Activated naive CD4-positive, alpha-beta T cell treated with anti-CD3 and anti-CD28 coated beads for 36 hours (primary cell): Measurements from ENCODE around the gene RHBDL2. TPM values are rescaled to one million over a fixed set of nuclear protein-coding genes. Genes with fewer than 3 reads are reported as not detected.
"Not testable (repeated sequence)": the region's sequence is repeated elsewhere in the genome, so short reads cannot be mapped to it uniquely, and the experiment has no call there.

Experiments used
- CTCF ChIA-PET: fragments of 350-600 bp; sonication (Branson Sonifier 250); formaldehyde crosslinking; loops from one replicate; lab custom pipeline; 2021; ENCODE audit warnings: antibody characterized with exemption; lab: Charles Lee
- DNase-seq: peaks from one replicate; pipeline ENCODE4 v3.0.0-alpha.2; 2020
- H3K27ac Mint-ChIP-seq: one replicate; pipeline ENCODE4 v1.8.0; 2021; ENCODE audit warnings: mild to moderate bottlenecking, mixed read lengths
- H3K27me3 Mint-ChIP-seq: one replicate; pipeline ENCODE4 v1.8.0; 2021; ENCODE audit warnings: low read depth, mixed read lengths
- H3K36me3 Mint-ChIP-seq: one replicate; pipeline ENCODE4 v1.8.0; 2021; ENCODE audit warnings: low read depth, mixed read lengths
- H3K4me1 Mint-ChIP-seq: one replicate; pipeline ENCODE4 v1.8.0; 2021; ENCODE audit warnings: low read depth, mixed read lengths
- H3K4me3 Mint-ChIP-seq: one replicate; pipeline ENCODE4 v1.8.0; 2021; ENCODE audit warnings: mild to moderate bottlenecking, moderate library complexity, mixed read lengths
- H3K9me3 Mint-ChIP-seq: one replicate; pipeline ENCODE4 v1.8.0; 2021; ENCODE audit warnings: mixed read lengths
- intact Hi-C: fragments of 100-400 bp; cut with micrococcal nuclease; formaldehyde crosslinking; loops from one replicate; pipeline ENCODE4 v1.15.1; 2023
- total RNA-seq, 2 experiments: library from RNA; stranded (reverse); gene quantifications; one replicate each; pipeline ENCODE4 v1.2.3, GENCODE V29; 2021

RHBDL2 gene
- total RNA-seq, 2 experiments from 2014 or later = not detected

DNA sequence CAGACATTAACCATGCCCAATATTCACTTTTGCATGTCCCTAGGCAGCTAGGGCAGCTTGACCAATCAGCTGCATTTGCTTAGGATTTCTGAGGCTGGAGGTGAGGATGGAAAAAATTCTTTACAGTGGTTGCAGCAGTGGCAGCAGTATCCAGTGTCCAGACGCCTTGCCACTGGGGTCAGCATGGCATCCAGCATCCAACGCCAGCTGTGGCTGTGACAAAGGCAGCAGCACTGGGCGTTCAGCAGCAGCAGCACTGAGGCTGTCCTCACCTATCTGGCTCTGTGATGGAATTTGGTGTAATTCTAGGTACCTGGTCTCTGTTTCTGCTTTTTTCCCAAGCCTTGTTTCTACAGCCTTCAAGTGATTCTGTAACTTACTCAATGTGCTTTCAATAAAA lies 15.5 kb downstream of the RHBDL2 start:
- Mint-ChIP-seq H3K4me1 (peaks cover 2% of the 10 kb centered on the region), H3K4me3 (no peak overlapping the region), H3K27ac (no peak overlapping the region), H3K9me3 (no peaks in the 10 kb centered on the region), H3K27me3 (no peaks in the 10 kb centered on the region), H3K36me3 (no peaks in the 10 kb centered on the region)
- CTCF ChIA-PET = no interaction called here
- DNase-seq = no peak
- intact Hi-C loops = no loop called here

DNA sequence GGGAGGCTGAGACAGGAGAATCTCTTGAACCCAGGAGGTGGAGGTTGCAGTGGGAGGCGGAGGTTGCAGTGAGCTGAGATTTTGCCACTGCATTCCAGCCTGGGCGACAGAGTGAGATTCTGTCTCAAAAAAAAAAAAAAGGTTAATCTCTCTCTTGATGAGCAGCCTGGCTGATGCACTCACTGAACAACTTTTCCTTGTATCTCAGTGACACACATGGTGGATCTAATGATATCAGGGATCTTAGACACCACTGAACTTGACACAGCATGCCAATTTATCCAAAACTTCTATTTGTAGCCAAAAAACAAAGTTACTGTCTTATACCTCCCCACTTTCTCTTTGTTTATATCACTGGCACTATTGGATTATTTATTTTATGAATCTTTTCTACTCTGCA lies 16.2 kb downstream of the RHBDL2 start:
- no peak overlapping the region for H3K4me3 Mint-ChIP-seq
- DNase-seq = no peak
- H3K9me3 Mint-ChIP-seq = no peaks in the 10 kb centered on the region
- no peak overlapping the region for H3K27ac Mint-ChIP-seq
- H3K36me3 Mint-ChIP-seq = no peaks in the 10 kb centered on the region
- intact Hi-C loops = no loop called here
- CTCF ChIA-PET = no interaction called here
- H3K4me1 Mint-ChIP-seq = peaks cover 2% of the 10 kb centered on the region
- H3K27me3 Mint-ChIP-seq = no peaks in the 10 kb centered on the region

DNA sequence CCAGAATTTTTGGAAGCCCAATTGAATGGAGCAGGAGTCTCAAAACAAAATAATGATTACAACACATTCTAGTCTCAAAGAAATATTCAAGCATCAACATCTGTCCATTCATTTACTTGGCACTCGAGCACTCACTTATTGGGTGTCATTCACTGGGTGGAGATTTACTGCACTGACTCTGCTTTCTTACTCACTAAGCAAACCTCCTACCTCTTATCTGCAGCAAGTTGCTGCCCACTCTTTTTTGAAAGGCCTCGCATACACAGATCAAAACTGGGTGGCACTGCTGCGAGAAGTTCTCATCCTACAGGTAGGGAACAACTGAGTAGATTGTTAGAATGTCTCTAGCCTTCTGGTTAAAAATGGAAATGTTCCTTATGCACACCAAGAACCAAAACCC lies 18.0 kb downstream of the RHBDL2 start:
- intact Hi-C loops = no loop called here
- Mint-ChIP-seq H3K36me3 (no peaks in the 10 kb centered on the region), H3K27me3 (no peaks in the 10 kb centered on the region), H3K4me3 (no peak overlapping the region), H3K9me3 (no peaks in the 10 kb centered on the region), H3K27ac (no peak overlapping the region), H3K4me1 (peaks cover 2% of the 10 kb centered on the region)
- CTCF ChIA-PET = no interaction called here
- DNase-seq = no peak

DNA sequence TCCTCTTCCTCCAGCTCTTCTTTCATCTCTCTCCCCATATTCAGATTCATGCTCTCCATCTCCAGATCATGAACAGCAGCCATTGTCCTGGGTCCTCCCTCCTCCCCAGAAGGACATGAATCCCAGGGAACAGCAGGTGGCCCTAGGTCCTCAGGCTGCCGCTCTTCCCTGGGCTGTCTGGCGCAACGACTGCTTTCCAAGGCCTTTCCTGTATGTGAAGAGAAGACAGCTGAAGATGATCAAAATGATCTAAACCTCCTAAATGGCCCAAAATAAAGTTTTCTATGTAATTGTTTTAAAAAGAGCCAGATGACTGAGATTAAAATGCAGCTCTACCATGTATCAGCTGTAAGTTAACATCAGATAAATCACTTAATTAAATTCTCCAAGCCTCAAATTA lies 22.5 kb downstream of the RHBDL2 start:
- CTCF ChIA-PET = no interaction called here
- Mint-ChIP-seq H3K27ac (no peak overlapping the region), H3K4me1 (peaks cover 2% of the 10 kb centered on the region), H3K27me3 (no peaks in the 10 kb centered on the region), H3K4me3 (no peak overlapping the region), H3K36me3 (no peaks in the 10 kb centered on the region), H3K9me3 (no peaks in the 10 kb centered on the region)
- DNase-seq = no peak
- intact Hi-C loops = no loop called here

DNA sequence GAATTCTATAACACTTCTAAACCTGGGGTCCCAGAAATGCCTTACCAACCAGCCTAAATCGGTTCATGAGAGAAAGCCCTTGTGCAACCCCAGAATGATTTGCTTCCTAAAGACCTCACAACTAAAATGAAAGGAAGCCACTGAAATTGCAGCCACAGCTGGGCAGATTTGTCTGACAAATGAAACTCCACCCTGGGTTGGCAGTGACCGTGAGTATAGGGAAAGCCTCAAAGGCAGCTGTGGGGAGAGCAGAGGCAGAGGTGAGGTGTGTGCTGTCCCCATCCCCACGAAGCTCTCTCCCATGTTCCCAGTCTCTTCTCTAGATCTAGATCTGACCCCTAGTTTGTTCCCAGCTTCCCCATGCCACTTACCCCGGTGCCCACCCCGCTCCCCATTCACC lies 23.1 kb downstream of the RHBDL2 start:
- intact Hi-C loops = no loop called here
- H3K27ac Mint-ChIP-seq = no peak overlapping the region
- no peak for DNase-seq
- no peaks in the 10 kb centered on the region for H3K9me3 Mint-ChIP-seq
- no peaks in the 10 kb centered on the region for H3K4me1 Mint-ChIP-seq
- no peak overlapping the region for H3K4me3 Mint-ChIP-seq
- H3K27me3 Mint-ChIP-seq = no peaks in the 10 kb centered on the region
- H3K36me3 Mint-ChIP-seq = no peaks in the 10 kb centered on the region
- CTCF ChIA-PET = no interaction called here

DNA sequence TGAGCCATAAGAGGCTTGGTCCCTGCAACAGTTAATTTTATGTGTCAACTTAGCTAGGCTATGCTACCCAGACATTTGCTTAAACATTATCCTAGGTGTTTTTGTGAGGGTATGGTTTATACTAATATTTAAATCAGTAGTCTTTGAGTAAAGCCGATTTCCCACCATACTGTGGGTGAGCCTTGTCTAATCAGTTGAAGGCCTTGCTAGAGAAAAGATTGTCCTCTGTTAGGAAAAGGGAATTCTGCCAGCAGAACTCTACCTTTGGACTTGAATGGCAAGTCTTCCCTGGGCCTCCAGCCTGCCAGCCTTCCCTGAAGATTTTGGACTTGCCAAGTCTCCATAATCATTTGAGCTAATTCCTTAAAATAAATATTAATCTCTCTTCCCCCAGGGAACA lies 23.9 kb downstream of the RHBDL2 start:
- no peak for DNase-seq

DNA sequence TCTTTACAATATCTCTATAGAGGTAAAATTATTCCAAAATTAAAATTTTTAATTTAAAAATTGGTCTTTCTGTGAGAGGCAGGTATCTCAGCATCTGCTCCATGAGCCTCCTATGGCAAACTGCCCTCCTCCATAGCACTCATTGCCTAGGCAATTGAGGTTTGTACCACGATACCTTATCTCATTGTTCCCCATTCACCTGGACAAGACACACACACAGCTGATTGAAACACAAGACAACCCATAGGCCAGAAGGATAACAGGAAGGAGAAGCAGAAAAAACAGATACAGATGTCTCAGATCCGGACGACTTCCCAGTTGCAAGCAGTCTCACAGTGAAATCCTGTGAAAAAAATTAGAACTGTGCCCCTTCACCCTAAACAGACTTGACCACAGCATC lies 24.3 kb downstream of the RHBDL2 start:
- DNase-seq = no peak
- H3K36me3 Mint-ChIP-seq = no peaks in the 10 kb centered on the region
- no peaks in the 10 kb centered on the region for H3K4me1 Mint-ChIP-seq
- intact Hi-C loops = no loop called here
- H3K27ac Mint-ChIP-seq = no peak overlapping the region
- H3K9me3 Mint-ChIP-seq = no peaks in the 10 kb centered on the region
- no peaks in the 10 kb centered on the region for H3K27me3 Mint-ChIP-seq
- CTCF ChIA-PET = no interaction called here
- H3K4me3 Mint-ChIP-seq = no peak overlapping the region

More for the DNA sequence above, 23.9 kb downstream of the RHBDL2 start:
- no peak overlapping the region for H3K4me3 Mint-ChIP-seq
- no peaks in the 10 kb centered on the region for H3K27me3 Mint-ChIP-seq
- intact Hi-C loops = no loop called here
- H3K36me3 Mint-ChIP-seq = no peaks in the 10 kb centered on the region
- H3K9me3 Mint-ChIP-seq = no peaks in the 10 kb centered on the region
- no peak overlapping the region for H3K27ac Mint-ChIP-seq
- no peaks in the 10 kb centered on the region for H3K4me1 Mint-ChIP-seq
- CTCF ChIA-PET = no interaction called here

DNA sequence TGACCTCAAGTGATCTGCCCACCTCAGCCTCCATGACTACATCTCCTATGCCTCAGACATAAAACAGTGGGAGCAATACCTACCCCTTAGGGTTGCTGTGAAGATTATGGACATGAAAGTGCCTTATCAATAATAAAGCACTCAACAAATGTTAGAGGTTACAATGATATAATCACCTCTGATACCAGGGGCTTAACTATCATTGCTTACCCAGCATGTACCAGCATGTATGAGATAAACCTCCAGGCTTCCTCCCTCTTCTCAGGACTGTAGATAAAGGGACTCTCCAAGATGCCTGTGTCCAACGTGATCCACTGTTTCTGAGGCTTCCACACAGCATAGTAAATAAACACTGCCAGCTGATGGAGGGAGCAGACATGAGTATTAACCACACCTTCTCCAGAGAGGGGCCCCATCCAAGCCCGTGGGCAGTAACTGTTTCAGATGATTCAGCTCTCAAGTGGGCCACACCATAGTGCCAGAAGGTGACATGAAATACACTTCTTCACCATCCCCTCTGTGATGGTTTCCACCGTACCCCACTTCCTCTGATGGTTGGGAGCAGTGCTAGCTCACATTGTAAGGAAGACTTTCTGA lies 26.2 kb downstream of the RHBDL2 start:
- no peak for DNase-seq
- Mint-ChIP-seq H3K27me3 (no peaks in the 10 kb centered on the region), H3K27ac (no peak overlapping the region), H3K36me3 (no peaks in the 10 kb centered on the region), H3K4me3 (no peak overlapping the region), H3K9me3 (no peaks in the 10 kb centered on the region), H3K4me1 (no peaks in the 10 kb centered on the region)
- CTCF ChIA-PET = no interaction called here
- intact Hi-C loops = no loop called here

DNA sequence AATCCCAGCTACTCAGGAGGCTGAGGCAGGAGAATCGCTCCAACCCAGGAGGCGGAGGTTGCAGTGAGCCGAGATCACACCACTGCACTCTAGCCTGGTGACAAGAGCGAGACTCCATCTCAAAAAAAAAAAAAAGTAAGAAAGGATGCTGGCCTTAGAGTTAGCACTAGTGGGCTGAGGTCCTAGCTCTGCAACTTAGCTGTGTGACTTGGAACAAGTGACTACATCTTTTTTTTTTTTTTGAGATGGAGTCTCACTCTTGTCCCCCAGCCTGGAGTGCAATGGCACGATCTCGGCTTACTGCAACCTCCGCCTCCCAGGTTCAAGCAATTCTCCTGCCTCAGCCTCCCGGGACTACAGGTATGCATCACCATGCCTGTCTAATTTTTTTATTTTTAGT lies 26.7 kb downstream of the RHBDL2 start:
- H3K27me3 Mint-ChIP-seq, H3K36me3 Mint-ChIP-seq, CTCF ChIA-PET, intact Hi-C loops, H3K27ac Mint-ChIP-seq, H3K4me1 Mint-ChIP-seq, H3K9me3 Mint-ChIP-seq, H3K4me3 Mint-ChIP-seq, DNase-seq: not testable (repeated sequence)

DNA sequence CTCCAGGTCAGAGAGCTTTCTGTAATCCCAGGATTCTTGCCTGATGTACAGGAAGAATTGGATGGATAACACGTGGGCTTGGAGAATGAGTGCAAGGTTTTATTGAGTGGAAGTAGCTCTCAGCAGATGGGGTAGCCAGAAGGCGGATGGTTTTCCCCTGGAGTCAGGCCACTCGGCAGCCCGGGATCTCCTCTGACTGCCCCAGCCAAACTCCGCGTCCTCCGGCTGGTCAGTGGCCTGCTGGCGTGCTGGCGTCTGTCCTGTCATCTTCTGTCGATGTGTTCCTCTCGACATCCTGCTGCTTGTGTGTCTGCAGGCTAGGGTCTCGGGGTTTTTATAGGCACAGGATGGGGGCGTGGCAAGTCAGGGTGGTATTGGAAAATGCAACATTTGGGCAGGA lies 32.8 kb downstream of the RHBDL2 start:
- intact Hi-C loops = no loop called here
- H3K36me3 Mint-ChIP-seq = no peaks in the 10 kb centered on the region
- H3K4me3 Mint-ChIP-seq = no peak overlapping the region
- no peak for DNase-seq
- H3K27me3 Mint-ChIP-seq = no peaks in the 10 kb centered on the region
- CTCF ChIA-PET = no interaction called here
- H3K27ac Mint-ChIP-seq = no peak overlapping the region
- peaks cover 4% of the 10 kb centered on the region for H3K9me3 Mint-ChIP-seq
- H3K4me1 Mint-ChIP-seq = no peaks in the 10 kb centered on the region

DNA sequence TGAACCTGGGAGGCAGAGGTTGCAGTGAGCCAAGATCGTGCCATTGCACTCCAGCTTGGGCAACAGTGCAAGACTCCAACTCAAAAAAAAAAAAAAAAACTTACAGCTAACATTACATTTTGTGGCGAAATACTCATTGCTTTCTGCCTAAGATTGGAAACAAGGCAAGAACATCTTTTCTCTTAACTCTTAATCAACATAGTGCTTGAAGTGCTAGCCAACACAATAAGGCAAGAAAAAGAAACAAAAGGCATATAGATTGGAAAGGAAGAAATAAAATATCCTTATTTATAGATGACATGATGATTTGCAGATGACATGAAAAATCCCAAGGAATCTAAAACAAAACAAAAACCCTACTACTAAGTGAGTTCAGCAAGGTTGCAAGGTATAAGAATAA lies 35.6 kb downstream of the RHBDL2 start:
- CTCF ChIA-PET = no interaction called here
- Mint-ChIP-seq H3K4me3 (no peak overlapping the region), H3K27ac (no peak overlapping the region), H3K9me3 (peaks cover 4% of the 10 kb centered on the region), H3K36me3 (no peaks in the 10 kb centered on the region), H3K4me1 (no peaks in the 10 kb centered on the region), H3K27me3 (no peaks in the 10 kb centered on the region)
- DNase-seq = no peak
- intact Hi-C loops = no loop called here

DNA sequence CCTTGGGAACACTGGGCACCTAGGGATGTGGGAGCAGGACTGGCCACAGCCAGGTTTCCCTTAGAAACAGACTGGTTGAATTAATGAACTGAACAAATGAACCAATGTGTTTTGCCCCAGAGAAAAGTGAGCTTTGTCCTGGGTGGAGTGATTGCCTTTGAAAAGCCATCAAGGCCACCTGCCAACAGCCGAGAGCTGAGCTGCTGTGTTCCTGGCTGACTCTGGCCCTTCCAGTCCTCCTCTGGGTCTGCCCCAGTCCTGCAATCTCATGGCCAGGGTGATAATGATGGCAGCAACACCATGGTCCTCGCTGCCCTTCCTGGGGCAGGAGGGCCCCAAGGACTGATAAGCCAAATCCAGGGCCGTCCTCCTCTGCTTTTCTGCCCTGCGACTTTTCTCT lies 42.1 kb downstream of the RHBDL2 start:
- H3K9me3 Mint-ChIP-seq = no peaks in the 10 kb centered on the region
- CTCF ChIA-PET = no interaction called here

DNA sequence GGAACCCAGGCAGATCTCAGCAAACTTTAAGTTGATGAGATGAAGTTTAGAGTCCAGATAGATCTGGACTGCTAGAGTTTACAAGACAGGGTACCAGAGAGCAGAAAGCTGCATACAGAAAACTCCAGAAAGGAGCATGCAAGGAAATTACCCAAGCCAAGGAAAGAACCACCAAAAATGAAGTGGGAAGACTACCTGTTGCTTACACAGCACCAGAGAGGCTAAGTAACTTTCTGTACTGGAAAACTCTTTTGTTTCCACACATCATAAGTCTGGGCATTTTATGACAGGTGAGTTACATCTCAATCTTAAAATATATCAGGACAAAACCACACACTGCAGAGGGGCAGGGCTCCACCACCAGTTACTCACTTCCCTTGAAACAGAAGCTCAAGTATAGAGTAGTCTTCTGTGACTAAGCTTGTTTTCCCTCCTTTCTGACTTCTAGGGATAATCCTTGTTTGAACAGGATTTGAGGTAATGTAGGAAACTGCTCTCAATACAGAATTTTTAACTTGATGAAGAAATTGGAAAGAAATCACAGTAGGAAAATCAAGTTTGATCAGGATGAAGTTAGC lies 42.9 kb downstream of the RHBDL2 start:
- H3K27ac Mint-ChIP-seq = no peak overlapping the region
- H3K4me3 Mint-ChIP-seq = no peak overlapping the region
- no peaks in the 10 kb centered on the region for H3K36me3 Mint-ChIP-seq
- H3K4me1 Mint-ChIP-seq = no peaks in the 10 kb centered on the region
- CTCF ChIA-PET = no interaction called here
- intact Hi-C loops = no loop called here
- no peaks in the 10 kb centered on the region for H3K27me3 Mint-ChIP-seq
- no peaks in the 10 kb centered on the region for H3K9me3 Mint-ChIP-seq
- DNase-seq = no peak

More for the DNA sequence above, 42.1 kb downstream of the RHBDL2 start:
- H3K27me3 Mint-ChIP-seq = no peaks in the 10 kb centered on the region
- no peaks in the 10 kb centered on the region for H3K4me1 Mint-ChIP-seq
- H3K36me3 Mint-ChIP-seq = no peaks in the 10 kb centered on the region
- no peak overlapping the region for H3K4me3 Mint-ChIP-seq
- intact Hi-C loops = no loop called here
- H3K27ac Mint-ChIP-seq = no peak overlapping the region
- DNase-seq = no peak
